HTERT RPE-1 (cell line): ENCODE results near the gene ELL2.
"Not testable (repeated sequence)": the region's sequence is repeated elsewhere in the genome, so short reads cannot be mapped to it uniquely, and the experiment has no call there.

Experiments
- in situ Hi-C: fragments of 300-500 bp; cut with MboI; formaldehyde crosslinking; loops from 4 replicates; pipeline ENCODE4 v1.14.3; 2020; ENCODE audit warnings: low sequenced_read_pairs

The ELL2 gene

DNA sequence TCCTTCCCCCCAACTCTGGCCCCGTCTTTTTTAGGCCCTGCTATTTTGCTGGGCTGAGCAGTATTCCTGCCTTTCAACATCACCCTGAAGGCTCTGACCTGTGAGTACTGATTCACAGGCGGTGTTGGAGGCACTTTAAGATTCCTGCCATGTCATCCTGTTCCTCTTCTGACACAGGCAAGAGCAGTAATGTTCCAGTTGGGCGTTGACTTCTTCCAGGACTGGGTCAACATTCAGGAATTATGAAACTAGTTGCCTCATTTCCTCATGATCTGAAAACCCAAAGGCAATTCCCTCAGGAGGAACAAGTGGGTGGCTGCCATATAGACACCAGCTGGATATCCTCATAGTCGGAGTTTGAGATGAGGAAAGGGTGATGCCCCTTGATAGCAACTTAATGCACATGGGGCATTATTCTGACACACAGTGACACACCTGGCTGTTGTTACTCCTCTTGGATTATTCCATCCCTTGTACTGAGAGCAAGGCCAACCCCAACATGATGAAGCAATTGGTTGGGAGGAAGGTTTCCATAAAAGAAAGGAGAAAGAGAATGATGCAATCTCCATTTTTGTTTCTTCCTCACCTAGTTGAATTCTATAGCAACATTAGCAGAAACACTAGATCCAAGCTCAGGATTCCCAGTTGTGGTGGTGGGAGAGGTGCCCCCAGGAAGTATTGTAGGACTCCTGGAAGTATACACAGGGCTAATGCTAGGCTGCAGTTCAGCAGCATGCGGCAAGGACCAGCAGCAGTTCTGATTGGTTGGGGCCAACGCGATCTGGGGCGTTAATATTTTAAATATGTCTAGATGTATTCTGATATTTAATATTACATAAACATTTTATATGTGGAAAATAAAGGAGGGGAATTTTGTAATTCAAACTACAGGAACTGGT, 119.5 kb downstream of the ELL2 start:
- in situ Hi-C loops, result no loop called here

DNA sequence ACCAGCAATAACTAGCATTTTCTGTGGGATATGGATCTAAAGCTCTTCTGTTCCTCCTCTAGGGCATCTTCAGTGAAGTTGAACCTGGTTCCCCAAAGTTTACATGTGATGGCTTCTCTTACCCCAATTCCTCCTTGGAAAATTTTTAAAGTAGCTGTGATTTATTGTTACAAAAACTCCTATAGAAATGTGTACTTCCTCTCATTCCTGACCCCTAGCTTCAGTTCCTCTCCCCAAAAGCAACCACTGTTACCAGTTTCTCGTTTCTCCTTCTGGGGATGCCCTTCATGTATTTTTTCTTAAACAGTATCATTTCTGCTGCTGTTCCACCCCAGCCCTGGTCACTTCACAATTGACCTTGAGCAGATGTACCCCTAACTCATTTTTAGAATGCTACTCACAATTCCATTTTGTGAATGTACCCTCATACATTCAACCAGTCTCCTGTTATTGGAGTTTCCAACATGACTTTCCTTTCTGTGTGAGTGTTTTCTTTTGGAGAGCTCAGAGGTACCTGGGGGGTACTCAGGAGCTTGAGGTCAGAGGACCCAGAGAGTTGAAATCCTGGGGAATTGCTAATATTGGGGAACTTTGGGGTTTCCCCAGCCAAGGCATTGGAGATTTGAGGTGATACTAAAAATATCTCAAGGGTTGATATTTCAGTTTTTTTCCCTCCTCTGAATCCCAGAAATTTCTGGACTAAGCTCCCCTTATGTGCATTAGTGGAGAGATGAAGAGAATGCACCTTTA, 120.5 kb downstream of the ELL2 start:
- in situ Hi-C loops, result no loop called here

DNA sequence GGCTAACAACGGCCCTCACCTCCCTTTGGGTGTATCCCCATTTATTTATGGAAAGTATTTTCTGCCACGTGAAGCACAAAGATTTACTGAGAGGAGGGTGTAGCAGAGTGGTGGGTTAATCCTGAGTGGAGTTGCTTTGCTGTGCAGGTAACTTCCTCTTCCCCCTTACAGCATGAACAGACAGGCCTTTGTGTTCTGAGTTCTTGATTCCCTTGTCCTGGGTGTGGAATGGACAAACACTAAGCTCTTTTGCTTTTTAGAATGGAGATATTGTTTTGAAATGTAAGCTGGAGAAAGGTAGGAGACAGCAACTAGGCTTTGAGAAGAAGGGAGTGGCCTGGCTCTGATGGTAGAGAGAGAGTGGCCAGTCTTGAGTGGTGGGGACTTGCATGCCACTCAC, 122.0 kb downstream of the ELL2 start:
- in situ Hi-C loops, result no loop called here

DNA sequence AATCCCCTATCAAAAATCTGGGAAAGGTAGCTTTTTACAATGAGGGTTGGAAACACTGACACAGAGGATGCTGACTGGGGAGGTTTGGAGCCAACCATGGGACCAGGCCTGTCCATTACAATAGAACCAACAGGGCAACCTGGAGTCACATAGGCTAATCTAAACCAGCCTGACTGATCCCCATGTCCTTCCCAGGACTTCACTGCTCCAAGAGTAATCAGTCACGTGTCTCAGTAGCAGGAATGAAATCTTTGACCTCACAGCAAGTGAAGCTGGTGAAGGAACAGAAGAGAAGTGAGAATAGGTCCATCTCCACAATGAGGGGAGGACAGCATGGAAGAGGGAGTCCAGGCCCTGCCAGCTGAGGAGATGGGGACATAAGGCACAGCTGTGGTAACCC, 123.1 kb downstream of the ELL2 start:
- in situ Hi-C loops, result no loop called here

DNA sequence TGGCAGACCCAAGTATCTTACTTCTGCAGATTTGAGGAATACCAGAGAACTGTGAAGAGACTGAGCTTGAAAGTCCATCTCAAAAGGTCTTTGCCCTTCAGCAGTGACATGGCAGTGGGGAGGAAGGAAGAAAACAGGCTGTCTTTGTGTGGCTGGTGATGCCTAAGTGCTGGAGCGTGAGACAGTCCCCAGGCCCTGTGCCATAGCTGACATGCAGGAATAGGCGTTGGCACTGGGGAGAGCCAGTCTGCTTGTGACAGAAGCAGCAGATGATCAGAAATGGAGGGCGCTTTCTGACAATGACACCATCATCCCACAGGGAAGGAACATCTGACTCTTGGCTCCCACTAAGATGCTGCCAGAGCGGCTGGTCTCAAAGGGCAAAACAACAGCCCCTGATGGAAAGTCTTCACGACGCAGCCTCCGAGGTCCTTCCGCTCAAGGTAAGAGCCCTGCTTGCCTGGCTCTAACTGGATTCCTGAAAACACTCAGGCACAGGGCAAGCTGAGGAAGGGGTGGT, 123.6 kb downstream of the ELL2 start:
- in situ Hi-C loops, result no loop called here

- in situ Hi-C loops, result no loop called here
Measured at GRCh38 chr5:95837492-95837891, 124.2 kb downstream of the ELL2 start.

DNA sequence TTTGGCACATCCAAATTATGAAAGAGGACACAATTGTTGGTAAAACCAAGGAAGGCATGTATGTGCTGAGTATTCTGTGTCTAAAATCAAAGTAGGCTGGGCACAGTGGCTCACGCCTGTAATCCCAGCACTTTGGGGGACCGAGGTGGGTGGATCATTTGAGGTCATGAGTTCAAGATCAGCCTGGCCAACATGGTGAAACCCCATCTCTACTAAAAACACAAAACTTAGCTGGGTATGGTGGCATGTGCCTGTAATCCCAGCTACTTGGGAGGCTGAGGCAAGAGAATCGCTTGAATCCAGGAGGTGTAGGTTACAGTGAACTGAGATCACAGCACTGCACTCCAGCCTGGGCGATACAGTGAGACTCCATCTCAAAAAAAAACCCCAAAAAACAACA, 124.7 kb downstream of the ELL2 start:
- in situ Hi-C loops, result not testable (repeated sequence)

- in situ Hi-C loops, result no loop called here
Measured at GRCh38 chr5:95836544-95836943, 125.1 kb downstream of the ELL2 start.

DNA sequence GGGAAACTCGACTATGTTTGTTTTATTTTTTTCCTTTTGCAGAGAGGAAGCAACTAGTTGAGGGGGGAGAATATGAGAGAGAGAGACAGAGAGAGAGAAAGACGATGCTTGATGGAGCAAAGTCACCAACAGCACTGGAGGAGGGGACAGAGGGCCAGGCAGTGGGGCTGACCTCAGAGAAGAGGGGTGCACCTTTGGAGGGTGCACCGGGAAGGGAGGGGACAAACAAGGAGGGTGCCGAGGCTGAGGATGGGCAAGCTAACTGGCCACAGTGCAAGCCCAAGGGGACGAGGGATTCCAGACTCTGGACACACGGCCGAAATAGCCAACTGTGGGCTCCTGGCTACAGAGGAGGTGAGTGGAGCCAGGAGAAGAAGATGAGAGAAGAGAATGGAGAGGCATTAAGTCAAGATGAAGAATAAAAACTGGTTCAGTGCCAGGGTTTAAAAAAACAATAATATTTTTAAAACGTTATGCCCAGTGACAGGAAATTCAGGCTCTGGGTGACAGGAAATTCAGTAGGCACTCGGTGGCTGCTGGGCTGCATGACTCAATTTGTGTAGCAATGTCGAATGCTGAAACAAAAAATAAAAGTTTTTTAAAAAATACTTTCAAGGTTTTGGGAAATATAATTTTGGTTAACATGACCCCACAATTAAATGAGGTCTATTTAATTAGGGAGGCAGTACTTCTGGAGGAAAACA, 125.8 kb downstream of the ELL2 start:
- in situ Hi-C loops, result no loop called here
